ENCODE results near the gene CDH16.
"Not testable (repeated sequence)": the region's sequence is repeated elsewhere in the genome, so short reads cannot be mapped to it uniquely, and the experiment has no call there.

CDH16 gene

DNA sequence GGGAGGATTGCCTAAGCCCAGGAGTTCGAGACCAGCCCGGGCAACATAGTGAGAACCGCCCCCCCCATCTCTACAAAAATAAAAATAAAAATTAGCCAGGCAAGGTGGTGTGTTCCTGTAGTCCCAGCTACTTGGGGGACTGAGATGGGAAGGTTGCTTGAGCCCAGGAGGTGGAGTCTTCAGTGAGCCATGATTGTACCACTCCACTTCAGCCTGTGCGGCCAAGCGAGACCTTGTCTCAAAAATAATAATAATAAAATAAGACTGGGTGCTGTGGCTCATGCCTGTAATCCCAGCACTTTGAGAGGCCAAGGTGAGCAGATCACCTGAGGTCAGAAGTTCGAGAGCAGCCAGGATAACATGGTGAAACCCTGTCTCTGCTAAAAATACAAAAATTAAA lies 26.9 kb downstream of the CDH16 start:
- no peak for DNase-seq

DNA sequence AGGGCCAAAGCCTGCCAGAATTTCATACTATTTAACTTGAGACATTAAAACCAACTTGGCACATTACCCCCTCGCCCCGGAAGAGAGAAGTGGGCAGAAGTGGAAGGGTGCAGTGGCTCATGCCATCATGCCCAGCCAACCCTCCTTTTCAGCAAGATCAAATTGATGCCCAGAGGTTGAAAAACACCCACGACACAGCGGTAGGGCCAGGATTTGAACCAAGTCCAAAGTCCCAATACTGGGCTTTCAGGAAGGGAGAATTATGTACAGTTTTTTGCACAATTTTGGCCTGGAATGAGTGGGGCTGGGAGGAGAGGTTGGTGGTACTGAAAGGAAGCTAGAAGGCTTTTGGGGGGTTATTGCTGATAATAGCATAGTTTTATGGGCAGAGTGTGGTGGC lies 27.3 kb downstream of the CDH16 start:
- DNase-seq = no peak

GRCh38 chr16:66890799-66891198 lies 27.9 kb downstream of the CDH16 start:
- no peak for DNase-seq

GRCh38 chr16:66889622-66890021 lies 29.1 kb downstream of the CDH16 start:
- no peak for DNase-seq

DNA sequence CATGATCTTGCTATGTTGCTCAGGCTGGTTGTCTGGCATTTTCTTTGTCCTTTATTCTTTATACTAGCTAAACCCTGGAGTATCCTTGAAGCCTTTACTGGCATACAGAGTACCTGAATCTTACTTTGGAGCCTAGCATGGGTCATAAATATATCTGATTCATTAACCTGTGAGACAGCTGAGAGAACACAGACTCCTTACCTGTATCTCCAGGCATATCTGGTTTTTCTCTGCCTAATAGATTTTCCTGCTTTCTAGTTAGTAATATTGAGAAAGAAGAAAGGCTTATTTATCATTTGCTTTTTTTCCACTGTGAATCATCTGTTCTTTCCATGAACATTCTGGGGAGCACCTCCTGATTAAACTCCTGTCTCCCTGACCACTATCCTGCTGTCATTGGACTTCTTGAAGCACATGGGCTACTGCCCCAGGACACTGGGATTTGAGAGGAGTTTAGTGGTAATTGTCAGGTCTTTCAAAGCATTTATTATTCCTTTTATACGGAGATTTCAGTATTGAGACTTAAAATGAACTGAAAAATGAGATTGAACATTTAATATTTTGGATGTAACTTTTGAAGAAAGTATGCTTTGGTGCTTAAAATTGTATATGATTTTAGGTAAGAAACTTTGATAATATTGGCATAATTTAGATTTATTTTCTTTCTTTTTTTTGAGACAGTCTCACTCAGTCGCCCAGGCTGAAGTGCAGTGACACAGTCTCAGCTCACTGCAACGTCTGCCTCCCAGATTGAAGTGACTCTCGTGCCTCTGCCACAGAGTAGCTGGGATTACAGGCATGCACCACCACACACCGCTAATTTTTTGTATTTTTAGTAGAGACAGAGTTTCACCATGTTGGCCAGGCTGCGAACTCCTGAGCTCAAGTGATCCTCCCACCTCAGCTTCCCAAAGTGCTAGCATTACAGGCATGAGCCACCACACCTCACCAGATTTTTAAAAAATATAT lies 29.8 kb downstream of the CDH16 start:
- no peak for DNase-seq

DNA sequence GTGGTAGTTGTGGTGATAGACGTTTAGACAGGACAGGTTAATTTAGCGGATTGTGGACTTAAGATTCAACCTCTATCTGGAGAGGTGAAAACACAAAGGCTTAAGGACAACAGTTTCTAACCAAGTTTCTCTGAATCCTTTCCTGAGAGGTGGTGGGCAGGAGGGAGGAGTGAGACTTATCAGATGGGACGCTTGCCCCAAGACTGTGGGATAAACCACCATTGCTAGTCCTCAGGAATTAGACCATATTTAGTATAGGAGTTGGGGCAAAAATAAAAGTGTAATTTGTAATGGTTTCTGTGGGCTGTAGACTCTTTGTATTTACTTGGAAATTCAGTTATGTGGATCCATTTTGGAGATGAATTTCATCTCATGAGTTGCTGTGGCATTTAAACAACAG lies 31.8 kb downstream of the CDH16 start:
- no peak for DNase-seq

DNA sequence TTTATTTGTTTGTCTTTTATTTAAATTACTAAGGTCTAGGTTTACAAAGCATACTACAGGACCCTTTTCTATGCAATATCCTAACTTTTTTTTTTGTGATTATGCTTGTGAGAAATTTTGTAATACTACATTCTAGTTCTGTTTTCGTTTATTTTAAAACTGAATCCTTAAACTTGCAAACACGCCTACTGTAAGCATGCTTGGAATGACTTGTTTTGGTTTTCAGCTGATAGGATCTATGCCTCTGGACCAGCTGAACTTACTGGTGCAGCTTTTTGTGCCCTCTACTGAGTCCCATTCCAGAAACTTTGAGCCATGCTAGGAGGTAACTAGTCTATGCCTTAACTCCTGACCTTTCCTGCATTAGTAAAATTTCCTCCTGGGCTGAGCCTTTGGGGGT lies 32.4 kb downstream of the CDH16 start:
- DNase-seq = no peak

DNA sequence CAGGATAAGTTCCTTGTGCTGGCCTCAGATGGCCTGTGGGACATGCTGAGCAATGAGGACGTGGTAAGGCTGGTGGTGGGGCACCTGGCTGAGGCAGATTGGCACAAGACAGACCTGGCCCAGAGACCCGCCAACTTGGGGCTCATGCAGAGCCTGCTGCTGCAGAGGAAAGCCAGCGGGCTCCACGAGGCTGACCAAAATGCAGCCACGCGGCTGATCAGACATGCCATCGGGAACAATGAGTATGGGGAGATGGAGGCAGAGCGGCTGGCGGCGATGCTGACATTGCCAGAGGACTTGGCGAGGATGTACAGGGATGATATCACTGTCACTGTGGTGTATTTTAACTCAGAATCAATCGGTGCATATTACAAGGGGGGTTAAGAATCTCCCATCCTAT lies 33.2 kb downstream of the CDH16 start:
- no peak for DNase-seq

GRCh38 chr16:66882702-66883101 lies 36.0 kb downstream of the CDH16 start:
- no peak for DNase-seq

- no peak for DNase-seq
Measured at GRCh38 chr16:66881964-66882508, 36.6 kb downstream of the CDH16 start.

DNA sequence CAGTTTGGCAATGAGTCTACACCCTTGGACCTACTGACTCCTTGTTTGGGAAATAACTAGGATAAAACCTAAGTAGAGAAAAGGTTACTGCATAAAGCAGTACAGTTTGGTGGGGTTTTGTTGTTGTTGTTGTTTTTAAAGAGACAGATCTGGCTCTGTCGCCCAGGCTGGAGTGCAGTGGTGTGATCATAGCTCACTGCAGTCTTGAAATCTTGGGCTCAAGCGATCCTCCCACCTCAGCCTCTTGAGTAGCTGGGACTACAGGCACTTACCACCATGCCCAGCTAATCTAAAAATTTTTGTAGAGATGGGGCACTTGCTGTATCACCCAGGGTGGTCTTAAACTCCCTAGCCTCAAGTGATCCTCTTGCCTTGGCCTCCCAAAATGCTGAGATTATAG lies 37.1 kb downstream of the CDH16 start:
- no peak for DNase-seq

DNA sequence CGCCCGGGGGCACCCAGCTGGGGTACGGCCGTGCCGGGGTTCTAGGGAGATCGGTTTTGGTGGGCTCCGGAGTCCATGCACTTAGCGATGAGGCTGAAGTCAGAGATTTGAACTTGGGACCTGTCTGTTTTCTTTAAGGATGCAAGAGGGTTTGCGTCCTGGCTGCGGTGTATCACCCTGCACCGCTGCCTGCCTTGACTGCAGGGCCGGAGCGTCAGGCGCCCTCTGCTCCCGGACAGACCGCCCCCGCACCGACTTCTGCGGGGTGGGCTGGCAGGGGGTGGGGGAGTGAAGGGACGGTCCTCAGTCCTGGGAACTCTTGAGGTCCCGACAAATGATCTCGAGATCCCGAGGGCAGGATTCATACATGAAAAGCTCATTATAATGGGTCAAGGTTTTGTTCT lies 37.7 kb downstream of the CDH16 start:
- no peak for DNase-seq

DNA sequence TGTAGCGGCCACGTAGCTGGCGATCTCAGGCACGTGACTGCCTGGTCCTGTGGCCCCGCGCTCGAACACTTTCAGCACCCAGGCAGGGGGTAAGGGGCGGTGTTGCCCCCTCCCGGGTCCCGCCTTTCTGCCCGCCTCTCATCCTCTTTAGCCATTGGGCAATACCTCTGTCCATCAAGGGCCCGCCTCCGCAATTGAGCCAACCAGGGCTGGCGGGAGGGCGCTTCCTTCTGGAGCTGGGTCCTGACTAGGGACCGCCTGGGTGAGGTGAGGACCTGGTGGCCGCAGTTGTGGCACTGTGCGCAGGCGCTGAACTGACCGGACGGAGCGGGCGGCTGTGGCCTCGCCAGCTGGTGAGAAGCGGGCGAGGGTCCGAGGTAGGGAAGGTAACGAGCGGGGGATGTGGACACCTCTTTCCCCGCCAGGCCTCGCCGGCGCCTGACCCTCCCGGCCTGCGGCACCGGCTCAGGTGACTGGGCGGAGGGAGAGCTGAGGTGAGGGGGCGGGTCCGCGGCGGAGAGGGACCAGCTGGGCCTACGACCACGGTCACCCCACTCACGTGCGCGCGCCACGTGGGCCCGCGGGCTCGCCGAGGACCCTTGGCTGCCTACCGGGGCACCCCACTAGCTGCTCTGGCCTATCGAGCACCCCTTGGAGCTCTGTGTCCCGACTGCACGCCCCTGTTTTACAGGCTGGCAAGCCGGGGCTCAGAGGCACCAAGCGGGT lies 38.2 kb downstream of the CDH16 start, which contains the start of gene PDP2:
TSS of gene PDP2 (plus strand) at position 228 of the 726 bp plus-strand sequence. CDS start 3,770 bp downstream, outside the sequence.
- peak; percentile 94 for DNase-seq

DNA sequence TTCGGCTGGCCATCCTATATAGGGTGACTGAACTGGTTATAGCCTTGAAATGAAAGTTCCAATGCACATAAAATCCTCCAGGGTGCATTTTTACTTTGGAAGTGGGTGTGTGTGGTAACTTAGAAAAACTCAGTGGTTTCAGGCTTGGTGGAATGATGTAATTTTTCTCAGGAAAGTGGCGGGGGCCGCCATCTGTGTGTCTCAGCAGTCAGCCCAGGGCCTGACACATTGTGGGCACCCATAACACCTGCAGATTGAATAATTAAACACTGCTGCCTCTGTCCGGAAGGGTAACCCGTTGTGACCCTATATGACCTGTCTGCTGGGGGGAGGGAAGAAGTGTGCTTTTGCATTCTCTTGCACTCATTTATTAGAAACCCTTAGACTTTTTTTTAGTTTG lies 40.6 kb downstream of the CDH16 start:
- no peak for DNase-seq

DNA sequence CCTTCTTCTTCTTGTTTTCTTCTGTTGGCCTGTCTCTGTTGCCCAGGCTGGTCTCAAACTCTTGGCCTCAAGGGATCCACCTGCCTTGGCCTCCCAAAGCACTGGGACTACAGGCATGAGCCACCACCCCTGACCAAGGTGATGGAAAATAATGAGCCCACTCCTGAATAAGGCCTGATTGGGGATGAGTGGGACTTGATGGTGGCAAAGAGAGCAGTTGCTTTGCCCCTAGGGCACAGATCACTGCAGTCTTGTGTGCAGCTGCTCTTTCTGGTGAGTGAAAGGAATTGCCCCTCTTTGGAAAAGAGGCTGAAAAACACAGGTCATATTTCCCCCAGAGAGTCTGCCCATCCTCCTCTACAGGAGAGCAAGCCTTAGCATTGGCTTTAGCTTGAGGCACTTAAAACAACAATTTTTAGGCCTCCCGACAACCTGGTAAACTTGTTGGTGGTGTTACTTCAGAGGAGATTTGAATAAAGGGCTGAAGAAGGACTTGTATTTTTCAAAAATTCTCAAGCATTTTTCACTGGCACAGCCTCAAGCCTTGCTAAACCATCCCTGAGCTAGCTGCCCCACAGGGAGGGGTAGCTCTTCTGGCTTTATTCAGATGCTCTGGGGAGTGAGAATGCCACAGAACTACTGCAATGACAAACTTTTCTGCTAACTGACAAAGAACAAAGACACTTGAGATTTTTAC lies 44.5 kb downstream of the CDH16 start:
- DNase-seq = no peak

GRCh38 chr16:66873685-66874055 lies 45.0 kb downstream of the CDH16 start:
- no peak for DNase-seq

GRCh38 chr16:66872943-66873684 lies 45.6 kb downstream of the CDH16 start:
- DNase-seq = peak; percentile 78

- no peak for DNase-seq
Measured at GRCh38 chr16:66872559-66872942, 46.1 kb downstream of the CDH16 start.

DNA sequence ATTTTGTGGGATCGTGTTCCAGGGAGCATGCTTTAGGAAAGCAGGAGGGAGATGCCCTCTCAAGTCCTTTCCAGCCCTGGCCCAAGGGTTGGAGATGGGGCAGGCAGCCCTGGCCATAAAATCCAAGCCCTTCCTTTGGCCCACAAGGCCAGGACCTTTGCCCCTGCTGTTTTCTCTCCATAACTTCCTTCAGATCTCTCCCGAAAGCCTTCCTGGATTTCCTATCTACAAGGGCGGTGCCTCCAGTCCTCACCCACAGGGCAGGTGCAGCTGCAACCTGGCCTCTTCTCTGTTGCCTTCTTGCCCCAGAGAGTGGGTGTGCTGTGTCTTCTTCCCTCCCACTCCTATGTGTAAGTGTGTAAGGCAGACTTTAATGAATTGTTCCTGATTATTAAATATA lies 46.8 kb downstream of the CDH16 start:
- no peak for DNase-seq

GRCh38 chr16:66871363-66871762 lies 47.3 kb downstream of the CDH16 start:
- not testable (repeated sequence) for DNase-seq

DNA sequence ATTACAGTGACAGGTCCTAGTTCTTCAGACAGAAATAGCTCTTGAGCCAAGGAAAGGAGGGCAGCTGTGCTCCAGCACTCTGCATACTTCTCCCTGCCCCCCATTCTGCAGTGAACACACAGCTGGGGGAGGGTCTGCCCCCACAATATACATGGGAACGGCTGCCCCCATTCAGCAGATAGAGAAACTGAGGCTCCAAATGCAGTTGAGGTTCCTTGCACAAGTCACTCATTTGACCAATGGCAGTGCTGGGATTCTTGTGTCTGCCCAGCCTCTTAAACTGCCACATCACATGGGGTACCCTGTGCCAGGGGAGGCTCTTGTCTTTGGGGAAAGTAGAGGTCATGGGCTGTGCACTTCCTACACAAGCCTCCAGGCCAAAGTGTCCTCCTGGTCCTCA lies 49.3 kb downstream of the CDH16 start:
- no peak for DNase-seq

GRCh38 chr16:66863707-66864106 lies 55.0 kb downstream of the CDH16 start:
- no peak for DNase-seq

Measured in COR-L47 (cell line).